Neural progenitor cell (in vitro differentiated cells): ENCODE measurements around the gene PRR33.

Experiments
- CTCF ChIP-seq: fragments of 200-600 bp; sonication (generic); IDR thresholded peaks from 2 replicates; pipeline ENCODE4 v1.5.1; 2017; ENCODE audit warnings: antibody characterized with exemption, mild to moderate bottlenecking
- EZH2 ChIP-seq: fragments of 200-600 bp; sonication (generic); IDR thresholded peaks from 2 replicates; pipeline ENCODE4 v1.6.1; 2017; ENCODE audit warnings: antibody characterized with exemption, mild to moderate bottlenecking, moderate library complexity
- EZH2phosphoT487 ChIP-seq: fragments of 200-600 bp; sonication (generic); IDR thresholded peaks from 2 replicates; pipeline ENCODE4 v1.6.1; 2017; ENCODE audit warnings: antibody characterized with exemption

- TF ChIP-seq CTCF = no peak
- TF ChIP-seq EZH2phosphoT487 = no peak
- no peak for TF ChIP-seq EZH2
These were observed 7.4 kb upstream of the PRR33 start for GRCh38 chr11:1899090-1899489.
